NCI-H524 treated with DMSO at 0.1 percent for 48 hours (cell line): ENCODE results near the gene RANBP1.

Experiments used
- DNase-seq: peaks from one replicate; lab custom pipeline; 2025; lab: John Stamatoyannopoulos, UW

The RANBP1 gene

DNA sequence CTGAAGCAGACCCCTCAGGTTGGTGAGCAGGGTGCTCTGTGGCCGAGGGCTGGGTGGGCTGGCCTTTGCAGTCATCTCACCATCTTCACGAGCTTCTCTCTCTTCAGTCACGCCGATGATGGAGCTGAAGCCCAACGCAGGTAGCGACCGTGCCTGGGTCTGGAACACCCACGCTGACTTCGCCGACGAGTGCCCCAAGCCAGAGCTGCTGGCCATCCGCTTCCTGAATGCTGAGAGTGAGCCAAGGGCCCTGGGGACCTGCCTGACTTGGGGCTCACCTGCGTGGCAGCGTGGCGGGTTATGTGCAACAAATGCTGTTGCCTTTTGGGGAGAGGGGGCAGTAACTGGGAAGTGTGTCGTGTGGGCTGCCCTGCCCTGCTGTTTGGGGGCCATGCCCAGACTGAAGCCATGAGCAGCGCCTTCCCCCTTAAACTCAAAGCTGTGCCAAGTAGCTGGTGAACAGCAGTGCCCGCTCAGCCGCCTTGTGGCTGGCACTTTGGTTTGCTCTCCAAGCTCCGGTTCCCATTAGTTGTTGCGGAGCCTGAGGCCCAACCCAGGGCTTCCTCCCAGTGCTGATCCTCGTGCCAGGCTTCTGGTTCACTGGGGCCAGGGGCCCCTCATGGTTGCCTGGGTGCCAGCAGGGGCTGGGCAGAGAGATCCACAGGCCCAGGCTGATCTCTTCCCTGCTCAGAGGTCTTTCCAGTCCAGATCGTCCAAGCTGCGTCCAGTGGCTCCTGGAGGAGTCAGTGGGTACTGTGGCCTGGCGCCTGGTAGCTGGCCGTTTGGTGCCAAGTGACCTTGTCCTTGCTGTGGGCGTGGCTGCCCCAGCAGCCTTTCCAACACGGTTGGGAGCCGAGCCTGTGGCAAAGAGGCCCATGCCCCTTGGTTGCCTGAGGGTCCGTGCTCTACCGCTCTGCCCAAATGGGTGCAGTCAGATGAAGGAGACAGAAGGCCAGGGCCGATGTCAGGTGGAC is 9.6 kb downstream of the RANBP1 start:
- DNase-seq, result no peak

DNA sequence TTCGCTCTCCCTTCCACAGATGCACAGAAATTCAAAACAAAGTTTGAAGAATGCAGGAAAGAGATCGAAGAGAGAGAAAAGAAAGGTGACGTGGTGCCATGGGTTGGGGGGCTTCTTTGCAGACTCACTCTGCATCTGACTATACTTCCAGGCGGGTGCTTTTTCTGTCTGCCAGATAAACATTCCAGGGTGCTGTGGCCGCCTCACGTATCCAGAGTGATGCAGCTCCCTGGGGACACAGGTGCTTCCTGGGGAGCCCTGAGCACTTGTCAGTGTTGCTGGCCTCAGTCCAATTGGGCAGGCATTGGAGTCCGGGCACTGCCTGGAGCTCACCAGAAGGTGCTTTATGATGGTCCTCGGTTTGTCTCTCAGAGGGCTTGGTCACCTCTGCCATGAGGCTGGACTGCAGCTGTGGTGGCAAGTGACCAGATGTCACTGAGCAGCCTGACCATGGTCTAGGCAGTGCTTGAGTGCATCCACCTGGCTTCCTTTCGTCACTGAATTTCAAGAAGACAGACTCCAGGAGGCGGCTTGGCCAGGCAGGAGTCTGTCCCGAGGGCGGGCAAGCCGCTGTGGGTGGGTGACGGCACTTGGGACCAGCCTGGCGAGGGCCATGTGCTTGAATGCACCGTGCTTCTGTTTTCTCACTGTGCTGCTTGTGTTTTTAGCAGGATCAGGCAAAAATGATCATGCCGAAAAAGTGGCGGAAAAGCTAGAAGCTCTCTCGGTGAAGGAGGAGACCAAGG is 10.6 kb downstream of the RANBP1 start:
- DNase-seq, result no peak

DNA sequence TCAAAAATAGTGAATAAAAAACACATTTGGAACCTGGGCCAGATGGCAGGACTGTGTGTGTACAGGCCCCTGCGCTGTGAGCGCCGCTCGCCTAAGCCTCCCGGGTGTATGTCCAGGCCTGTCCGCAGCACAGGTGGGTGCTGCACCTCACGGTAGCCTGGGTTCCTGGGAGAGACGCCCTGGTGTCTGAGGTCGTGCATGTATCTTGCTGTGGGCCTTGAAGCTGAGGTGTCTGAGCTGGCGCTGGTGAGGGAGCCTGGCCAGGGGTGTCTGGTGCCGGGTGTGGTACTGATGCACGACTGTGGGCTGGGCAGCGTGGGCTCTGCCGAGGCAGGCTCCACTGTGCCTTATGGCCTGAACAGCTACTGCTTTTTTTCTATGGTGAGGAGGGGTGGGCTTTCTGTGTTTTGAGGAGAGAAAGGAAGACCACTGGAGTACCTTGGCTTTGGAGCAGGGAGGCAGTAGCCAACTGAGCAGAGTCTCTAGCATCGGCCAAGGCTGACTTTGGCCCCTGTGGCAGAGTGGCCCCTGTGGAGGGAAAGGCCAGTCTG is 11.5 kb downstream of the RANBP1 start:
- DNase-seq, result no peak

DNA sequence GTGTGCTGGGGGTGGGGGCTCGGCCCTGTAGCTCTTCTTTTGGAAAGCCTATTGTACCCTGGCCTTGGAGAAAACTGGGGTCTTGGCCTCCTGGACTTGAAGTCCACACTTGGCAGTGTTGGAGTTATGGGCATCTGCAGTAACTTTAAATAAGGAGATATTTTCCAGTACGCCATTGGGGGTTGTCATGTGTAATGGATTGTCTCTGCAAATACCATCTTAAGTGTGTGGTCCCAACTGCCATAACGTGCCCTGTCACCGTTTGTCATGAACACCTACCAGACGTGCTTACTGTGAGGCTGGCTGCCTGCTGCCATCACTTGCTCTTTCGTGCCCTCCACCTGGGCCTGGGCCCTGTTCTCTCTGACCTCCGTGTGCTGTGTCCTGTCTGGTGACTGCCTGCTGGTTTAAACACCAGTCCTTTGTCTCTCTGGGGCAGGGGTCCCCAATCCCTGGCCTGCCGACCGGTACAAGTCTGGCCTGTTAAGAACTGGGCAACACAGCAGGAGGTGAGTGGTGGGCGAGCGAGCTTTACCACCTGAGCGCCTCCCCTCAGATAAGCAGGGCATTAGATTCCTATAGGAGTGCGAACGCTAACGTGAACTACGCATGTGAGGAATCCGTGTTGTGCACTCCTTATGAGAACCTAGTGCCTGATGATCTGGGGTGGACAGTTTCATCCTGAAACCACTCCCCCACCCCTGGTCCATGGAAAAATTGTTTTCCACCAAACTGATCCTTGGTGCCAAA is 12.1 kb downstream of the RANBP1 start:
- DNase-seq, result no peak

DNA sequence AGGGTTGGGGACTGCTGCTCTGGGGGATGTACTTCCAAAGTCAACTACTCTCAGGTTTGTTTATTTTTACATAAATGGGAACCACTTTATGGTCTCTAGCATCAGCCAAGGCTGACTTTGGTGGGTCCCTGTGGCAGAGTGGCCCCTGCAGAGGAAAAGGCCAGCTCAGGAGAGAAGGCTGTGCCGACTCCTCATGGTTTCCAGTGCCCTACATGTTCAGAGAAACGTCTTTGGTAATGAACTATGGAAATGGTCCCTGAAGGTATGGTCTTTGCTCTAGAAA is 12.7 kb downstream of the RANBP1 start:
- DNase-seq, result no peak

DNA sequence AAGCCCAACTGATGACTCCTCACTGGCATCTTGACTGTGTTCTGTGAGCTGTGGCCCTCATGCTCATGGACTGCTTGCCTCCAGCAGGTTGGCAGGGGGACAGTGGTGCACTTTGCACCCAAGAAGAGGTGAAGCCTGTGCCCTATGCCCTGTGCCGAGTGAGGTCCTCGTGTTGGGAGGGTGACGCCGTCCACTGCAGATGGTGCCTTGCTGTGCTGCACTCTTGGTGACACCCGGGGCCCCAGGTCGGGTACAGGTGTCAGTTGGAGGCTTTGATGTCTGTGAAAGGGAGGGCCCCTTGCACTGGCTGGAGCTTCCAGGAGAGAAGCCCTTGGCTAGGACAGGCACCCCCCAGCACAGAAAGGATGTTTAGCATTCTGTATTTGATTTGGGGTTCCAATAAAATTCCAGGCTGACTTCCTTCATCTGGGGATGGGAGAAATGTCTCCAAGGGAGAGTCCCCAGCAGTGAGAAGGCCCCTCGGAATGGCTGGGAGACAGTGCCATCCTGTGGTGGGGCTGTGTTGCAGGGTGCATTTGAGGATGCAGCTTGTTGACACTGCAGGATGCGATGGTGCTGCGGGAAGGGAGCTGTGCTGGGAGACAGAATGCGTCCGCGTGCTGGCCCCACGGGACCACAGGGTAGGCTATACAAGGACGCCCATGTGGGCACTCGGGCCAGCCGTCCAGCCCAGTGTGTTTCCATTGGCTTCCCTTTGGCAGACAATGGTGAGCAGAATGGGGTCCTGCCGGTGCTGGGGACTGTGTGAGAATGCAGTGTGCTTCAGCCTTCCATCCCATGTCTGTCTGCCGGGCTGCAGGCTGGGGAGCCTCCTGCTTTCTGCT is 13.2 kb downstream of the RANBP1 start:
- DNase-seq, result no peak

DNA sequence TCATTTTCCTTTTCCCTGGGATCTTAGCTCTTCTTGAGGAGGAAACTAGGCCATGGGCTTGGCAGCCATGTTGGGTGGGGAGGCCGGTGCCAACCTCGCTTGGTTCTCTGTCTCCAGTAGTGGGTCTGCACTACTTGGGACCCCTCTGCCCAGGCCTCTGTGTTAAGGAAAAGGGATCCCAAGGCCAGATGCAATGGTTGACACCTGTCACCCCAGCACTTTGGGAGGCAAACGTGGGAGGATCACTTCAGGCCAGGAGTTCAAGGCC is 13.8 kb downstream of the RANBP1 start:
- no peak for DNase-seq

DNA sequence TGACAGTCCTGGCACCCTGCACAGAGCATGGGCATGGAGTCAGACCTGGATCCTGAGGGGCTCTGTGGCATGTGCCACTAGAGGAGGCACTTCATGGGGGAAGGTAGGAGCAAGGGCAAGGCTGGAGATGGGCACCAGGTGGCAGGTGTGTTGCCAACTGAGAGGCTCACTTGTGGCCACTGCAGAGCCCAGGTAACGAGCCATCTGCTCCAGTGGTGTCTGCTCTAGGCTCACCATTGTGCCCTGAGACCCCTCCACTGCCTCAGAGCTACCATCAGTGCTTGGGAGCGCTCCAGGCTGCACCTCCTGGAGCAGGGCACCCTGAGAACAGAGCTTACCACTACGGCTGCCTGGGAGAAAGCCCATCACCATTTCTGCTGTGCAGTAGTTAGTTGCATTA is 14.4 kb downstream of the RANBP1 start:
- peak; percentile 37 for DNase-seq

DNA sequence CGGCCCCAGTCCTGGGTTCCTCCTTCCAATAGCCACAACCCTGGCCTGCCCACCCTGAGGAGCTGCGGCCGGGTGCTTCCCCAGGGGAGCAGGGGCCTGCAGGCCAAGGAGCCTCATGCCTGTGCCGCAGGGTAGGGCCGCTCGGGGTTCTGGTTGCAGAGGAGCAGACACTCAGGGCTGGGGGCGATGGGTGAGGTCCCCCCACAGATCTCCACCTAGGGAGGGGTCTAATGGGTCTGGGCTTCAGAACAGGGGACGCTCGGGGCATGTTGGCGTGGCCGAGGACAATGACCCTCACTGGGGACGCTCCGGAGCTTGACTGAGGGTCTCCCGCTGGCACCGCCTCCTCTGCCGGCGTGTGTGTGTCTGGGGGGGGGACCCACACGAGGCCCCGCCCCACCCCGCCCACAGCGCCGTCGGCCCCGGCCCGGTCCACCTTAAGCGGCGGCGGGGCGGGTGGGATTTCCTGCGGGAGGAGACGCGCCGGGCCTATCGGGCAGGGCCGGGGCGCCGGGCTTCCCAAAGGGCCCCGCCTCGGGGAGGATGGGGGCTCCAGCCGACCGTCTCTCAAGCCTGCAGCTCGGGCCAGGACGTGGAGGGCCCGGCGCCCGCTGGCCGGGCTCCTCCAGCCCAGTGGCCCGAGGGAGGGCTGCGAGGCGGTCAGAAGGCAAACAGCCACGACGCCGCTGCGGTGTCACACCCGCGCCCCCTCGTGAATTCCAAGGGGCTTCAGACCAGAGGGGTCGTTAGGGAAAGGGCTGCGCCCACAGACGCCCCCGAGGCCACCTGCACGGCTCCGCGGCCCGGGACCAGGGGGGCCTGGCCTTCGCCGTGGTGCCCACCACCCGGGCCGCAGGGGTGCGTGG is 15.1 kb downstream of the RANBP1 start:
- DNase-seq, result no peak

DNA sequence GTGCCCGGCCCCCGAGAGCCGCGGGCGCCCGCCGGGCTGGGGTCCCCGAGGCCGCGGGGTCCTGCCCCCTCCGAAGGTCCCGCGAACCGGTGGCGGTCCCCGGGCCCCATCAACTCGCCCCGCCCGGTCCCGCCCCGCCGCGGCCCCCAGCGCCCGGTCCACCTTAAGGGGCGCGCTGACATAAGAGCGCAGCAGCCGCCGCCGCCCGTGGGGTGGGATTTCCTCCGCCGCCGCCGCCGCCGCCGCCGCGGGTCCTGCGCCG is 15.6 kb downstream of the RANBP1 start, which contains the start of gene ZDHHC8:
ZDHHC8 (plus strand) TSS at position 208 of the 262 bp plus-strand sequence. CDS start 144 bp downstream, outside the sequence.
- no peak for DNase-seq

DNA sequence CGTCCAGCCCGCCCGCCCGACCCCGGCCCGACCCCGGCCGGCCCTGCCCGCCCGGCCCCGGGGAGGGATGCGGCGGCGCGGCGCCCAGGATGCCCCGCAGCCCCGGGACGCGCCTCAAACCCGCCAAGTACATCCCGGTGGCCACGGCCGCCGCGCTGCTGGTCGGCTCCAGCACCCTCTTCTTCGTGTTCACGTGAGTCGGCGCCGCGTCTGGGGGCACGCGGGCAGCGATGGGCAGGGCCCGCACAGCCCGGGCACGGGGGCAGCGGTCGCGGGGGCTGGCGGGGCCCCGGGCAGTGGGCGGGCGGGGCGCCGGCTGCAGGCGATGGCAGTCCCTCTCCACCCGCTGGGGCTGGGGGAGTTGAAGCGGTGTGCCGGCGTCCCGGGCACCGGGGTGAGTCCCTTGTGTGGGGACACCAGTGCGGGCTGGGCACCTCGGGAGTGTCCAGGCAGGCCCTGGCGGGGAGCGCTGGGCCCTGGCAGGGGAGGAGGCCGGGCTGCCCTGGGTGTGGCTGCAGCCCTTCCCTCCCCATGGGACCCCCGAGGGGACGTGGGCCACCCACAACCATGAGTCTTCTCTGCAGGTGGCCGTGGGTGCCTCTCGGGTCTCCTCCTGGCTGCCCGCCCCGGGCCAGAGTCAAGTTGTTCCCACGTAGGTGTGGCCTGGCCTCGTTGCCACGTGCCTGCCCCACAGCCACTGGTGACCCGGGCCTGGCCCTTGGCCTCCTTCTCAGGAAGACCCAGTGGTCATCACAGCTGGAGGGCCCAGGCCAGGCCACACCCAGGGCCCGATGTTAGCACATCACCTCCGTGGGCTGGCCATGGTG is 16.2 kb downstream of the RANBP1 start:
- no peak for DNase-seq

DNA sequence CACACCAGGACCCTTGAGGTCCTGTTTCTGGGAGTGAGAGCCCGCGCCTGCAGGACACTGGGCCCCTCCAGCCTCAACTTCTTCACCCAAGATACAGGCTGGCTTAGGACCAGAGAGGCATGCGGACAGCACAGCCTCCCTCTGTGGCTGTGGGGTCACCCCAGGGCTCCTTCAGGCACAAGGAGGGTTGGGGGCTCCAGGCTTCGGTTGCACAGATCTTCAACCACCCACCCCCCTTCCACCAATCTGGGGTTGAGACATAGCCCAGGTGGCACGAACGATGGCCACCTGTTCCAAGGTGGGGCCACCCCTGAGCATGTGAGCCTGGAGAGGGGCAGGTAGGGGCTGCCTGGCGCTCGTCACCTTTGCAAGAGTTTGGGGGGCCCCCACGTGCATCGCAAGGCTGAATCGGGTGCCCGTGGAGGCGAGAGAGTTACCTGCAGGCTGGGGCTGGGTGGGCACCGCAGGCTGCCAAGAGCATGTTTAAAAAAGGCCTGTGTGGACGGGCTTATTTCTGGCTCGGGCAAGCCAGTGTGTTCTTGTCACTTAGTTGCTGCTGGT is 16.9 kb downstream of the RANBP1 start:
- no peak for DNase-seq

DNA sequence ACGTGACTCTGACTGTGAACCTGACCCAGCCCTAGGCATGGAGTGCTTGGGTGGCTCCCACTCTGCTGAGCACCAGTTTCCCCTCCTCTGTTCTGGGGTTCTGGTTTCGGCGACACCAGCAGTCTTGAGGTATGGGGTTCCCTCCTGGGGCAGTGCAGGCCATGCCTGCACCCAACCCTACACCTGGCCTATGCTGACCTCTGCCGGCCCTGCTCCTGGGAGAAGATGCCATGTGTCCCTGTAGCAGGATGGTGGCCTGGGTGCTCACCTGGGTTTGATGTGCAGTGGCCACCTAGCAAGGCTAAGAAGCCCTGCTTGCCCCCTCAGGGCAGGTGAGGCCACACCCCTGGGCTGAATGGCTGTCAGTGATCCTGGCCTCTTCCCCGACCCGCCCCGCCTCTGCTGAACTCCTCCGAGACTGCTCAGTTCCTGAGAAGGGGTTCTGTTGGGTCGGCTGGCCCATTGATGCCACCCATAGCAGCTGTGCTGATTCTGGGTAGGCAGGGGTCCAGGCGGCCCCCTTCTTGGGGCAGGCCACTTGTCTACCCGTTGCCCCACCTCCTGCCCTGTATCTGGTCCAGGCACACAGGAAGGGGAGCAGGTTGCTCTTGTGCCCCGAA is 18.1 kb downstream of the RANBP1 start:
- no peak for DNase-seq

DNA sequence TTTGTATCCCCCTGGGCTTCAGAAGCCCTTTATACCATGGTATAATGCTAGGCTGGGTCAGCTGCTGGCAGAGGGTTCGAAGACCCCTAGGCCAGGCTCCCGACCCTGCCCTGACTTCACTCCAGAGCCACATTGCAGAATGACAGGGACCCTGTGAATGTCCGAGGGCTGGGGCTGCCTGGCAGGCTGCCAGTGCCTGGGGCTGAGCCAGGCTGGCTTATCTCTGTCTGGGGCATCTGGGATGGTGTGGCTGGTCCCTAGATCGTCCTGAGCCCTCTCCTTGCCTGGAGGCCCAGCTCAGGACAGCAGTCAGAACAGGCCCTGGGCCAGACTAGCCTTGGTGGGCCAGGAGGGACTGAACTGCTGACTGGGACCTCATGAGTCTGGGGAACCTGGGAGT is 19.4 kb downstream of the RANBP1 start:
- DNase-seq, result no peak

DNA sequence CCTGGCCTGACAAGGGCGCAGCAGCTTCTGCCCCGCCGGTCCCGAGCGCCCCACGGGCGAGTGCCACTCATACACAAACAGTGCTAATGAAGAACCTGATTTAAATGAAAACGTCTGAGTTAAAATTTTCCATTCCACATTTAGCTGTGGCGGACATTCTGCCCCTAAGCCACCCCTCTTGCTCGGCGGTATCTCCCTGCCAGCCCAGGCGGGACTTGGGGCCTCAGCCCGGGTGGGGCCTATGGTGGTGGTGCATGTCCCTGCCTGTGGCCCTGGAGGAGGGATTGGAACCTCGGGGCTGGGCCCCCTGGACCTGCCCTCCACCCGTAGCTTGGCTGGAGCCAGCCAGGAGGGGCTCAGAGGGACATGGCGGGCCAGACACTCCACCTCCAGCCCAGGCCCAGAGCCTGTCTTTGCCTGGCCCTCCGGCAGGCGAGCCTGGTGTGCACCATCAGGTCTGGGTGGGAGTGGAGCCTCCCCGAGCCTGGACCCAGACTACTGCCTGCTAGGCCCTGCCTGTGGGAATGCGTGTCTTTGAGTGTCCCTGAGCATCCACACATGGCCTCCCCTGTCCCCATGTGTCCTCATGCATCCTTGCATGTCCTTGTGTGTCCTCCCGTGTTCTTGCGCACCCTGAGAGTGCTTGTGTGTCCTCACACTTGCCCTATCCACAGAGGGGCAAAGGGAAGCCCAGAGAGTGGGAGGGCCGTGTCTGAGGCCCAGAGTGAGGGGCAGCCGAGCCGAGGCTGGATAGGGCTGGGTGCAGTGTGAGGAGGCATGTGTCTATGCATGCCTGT is 20.1 kb downstream of the RANBP1 start:
- DNase-seq, result no peak

DNA sequence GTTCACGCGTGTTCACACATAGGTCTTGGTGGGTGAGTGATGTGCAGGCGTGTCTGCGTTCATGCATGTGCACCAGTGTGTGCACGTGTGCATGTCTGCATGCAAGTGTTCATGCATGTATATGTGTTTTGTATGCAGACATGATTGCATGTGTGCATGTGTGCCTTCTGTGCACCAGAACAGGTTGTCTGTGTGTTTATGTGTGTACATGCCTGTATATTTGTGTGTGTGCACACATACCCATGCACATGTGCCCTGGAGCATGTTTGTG is 20.6 kb downstream of the RANBP1 start:
- no peak for DNase-seq

DNA sequence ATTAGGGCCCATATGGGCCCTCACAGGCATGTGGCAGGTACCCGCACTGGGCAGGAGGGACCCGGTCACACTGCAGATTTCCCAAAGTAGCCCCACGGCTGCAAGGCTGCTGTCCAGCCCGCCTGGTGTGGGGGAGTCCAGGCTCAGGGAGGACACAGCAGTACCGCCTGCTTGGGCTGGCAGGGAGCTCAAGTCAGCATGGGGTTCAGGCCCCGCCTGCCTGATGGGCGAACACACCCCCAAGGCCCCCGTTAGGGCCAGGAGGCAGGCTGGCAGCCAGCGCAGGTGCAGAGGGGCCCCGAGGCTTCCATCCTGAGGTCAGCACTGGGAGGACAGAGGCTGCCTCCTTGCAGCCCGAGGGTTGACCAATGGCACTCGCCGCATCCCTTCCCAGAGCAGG is 21.2 kb downstream of the RANBP1 start:
- DNase-seq, result no peak

DNA sequence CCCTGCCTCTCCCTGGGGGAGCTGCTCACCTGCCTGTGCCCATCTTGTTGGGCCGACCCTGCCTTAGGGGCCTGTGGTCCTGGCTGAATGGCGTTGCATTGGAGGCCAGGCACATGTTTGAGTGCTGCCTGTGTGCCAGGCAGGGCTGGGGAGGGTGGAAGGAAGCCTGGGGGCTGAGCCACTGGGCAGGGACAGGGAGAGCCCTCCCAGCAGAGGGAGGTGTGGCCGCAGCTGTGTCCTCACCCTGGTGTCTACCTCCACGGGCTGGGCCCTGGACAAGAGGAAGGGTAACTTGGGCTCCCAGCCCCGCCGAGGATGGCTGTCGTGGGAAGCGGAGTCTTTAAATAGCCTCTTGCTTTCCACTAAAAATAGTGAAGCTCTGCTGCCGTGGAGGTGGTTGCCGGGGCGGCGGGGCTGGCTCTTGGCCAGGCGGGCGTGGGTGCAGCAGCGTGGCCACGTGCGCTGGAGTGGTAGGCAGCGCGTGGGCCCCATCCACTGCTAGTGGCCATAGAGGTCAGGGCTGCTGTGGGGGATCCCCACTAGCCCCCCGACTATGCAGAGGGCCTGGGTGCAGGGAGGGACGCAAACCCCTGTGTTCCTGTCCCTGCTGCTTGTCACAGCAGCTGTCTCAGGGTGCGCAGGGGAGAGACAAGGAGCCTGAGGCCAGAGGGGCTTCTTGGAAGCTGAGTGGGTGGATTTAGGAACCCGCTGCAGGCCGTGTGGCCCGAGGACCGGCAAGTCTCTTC is 21.9 kb downstream of the RANBP1 start:
- no peak for DNase-seq
